Chondrocyte (in vitro differentiated cells): ENCODE data around the gene EPB41L5. TPM values are rescaled to one million over a fixed set of nuclear protein-coding genes. Genes with fewer than 3 reads are reported as not detected.
"Not testable (repeated sequence)": the region's sequence is repeated elsewhere in the genome, so short reads cannot be mapped to it uniquely, and the experiment has no call there.

ENCODE experiments used
- DNase-seq: peaks from one replicate; pipeline ENCODE4 v3.0.0; 2021; ENCODE audit warnings: mixed read lengths, low spot score
- H3K27ac Mint-ChIP-seq: one replicate; pipeline ENCODE4 v1.8.0; 2021; ENCODE audit warnings: mild to moderate bottlenecking, moderate library complexity, mixed read lengths; ENCODE audit not compliant: unreplicated experiment
- H3K27me3 Mint-ChIP-seq: 2 replicates; pipeline ENCODE4 v1.8.0; 2021; ENCODE audit warnings: low read depth, mixed read lengths
- H3K36me3 Mint-ChIP-seq: 2 replicates; pipeline ENCODE4 v1.8.0; 2021; ENCODE audit warnings: low read depth, mixed read lengths
- H3K4me1 Mint-ChIP-seq: 2 replicates; pipeline ENCODE4 v1.8.0; 2021; ENCODE audit warnings: low read depth, mild to moderate bottlenecking, mixed read lengths
- H3K4me3 Mint-ChIP-seq: one replicate; pipeline ENCODE4 v1.8.0; 2021; ENCODE audit warnings: mild to moderate bottlenecking, moderate library complexity, mixed read lengths; ENCODE audit not compliant: unreplicated experiment
- H3K9me3 Mint-ChIP-seq: 2 replicates; pipeline ENCODE4 v1.8.0; 2021; ENCODE audit warnings: low read depth, mixed read lengths
- CTCF ChIP-seq: fragments of 200-600 bp; sonication (generic); IDR thresholded peaks from 2 replicates; pipeline ENCODE4 v1.5.0; 2021; ENCODE audit warnings: antibody characterized with exemption, mild to moderate bottlenecking, moderate library complexity
- total RNA-seq: library from RNA; stranded (reverse); gene quantifications from 3 replicates; pipeline ENCODE4 v1.2.1, GENCODE V29; 2021

The EPB41L5 gene
- total RNA-seq, 1 donor from 2014 or later = 13.0 TPM

GRCh38 chr2:120020554-120020953 is 7.7 kb downstream of the EPB41L5 start:
- no peak for TF ChIP-seq CTCF
- H3K4me3 Mint-ChIP-seq = no peak overlapping the region
- H3K27me3 Mint-ChIP-seq = no peaks in the 10 kb centered on the region
- H3K4me1 Mint-ChIP-seq = peaks cover 5% of the 10 kb centered on the region
- no peak for DNase-seq
- H3K9me3 Mint-ChIP-seq = peaks cover 14% of the 10 kb centered on the region
- H3K36me3 Mint-ChIP-seq = peaks cover 2% of the 10 kb centered on the region
- no peak overlapping the region for H3K27ac Mint-ChIP-seq

GRCh38 chr2:120022505-120022904 is 9.6 kb downstream of the EPB41L5 start:
- H3K4me3 Mint-ChIP-seq, H3K36me3 Mint-ChIP-seq, H3K27me3 Mint-ChIP-seq, DNase-seq, H3K4me1 Mint-ChIP-seq, H3K27ac Mint-ChIP-seq: not testable (repeated sequence)
- peaks cover 20% of the 10 kb centered on the region for H3K9me3 Mint-ChIP-seq

- DNase-seq = no peak
- Mint-ChIP-seq H3K27ac (no peak overlapping the region), H3K36me3 (peaks cover 6% of the 10 kb centered on the region), H3K27me3 (no peaks in the 10 kb centered on the region), H3K9me3 (peaks cover 20% of the 10 kb centered on the region), H3K4me1 (no peaks in the 10 kb centered on the region), H3K4me3 (no peak overlapping the region)
- peak; percentile 58 for TF ChIP-seq CTCF
Measured at GRCh38 chr2:120026890-120027289, 14.0 kb downstream of the EPB41L5 start.

GRCh38 chr2:120028795-120029194 is 15.9 kb downstream of the EPB41L5 start:
- Mint-ChIP-seq H3K4me1 (no peaks in the 10 kb centered on the region), H3K9me3 (peaks cover 15% of the 10 kb centered on the region), H3K27me3 (no peaks in the 10 kb centered on the region), H3K27ac (no peak overlapping the region), H3K36me3 (peaks cover 5% of the 10 kb centered on the region), H3K4me3 (no peak overlapping the region)
- TF ChIP-seq CTCF = no peak
- no peak for DNase-seq

DNA sequence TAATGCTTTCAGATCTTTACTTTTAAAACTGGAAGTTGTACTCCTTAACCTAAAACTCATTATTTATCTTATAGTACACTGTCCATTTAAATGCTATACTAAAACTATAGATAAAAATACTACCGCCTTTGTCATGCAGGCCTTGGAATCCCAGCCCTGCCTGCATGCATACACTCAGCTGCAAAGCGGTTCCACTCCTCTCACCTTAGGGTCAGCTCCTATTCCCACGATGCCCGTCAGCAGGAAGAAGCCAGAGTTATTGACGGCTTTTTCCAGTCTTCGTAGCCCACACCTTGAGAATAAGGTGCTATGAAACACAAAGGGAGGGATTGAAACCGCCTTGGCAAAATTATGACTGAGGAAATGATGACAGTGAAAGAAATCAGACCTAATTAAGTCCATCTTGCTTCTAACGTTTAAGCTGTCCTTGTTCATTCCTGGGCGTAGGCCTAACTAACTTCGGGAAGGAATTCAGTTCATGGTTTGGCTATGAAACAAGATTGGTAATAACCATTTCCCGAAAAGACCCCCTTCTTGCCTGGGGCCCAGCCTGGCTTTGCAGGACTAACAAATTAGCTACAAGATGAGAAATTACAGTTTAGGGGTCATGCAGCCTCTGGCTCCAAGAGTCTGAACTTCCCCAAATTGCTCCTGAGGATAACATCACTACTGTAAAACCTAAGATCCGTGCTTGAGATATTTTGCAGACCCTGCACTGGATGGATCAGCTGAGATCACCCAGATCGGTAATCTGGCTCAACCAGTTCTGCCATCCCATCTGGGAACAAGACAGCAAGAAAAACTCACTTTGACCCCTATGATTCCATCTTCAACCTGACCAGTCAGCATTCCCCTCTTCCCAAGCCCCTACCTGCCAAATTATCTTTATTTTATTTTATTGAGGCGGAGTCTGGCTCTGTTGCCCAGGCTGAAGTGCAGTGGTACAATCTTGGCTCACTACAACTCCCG is 17.1 kb downstream of the EPB41L5 start:
- Mint-ChIP-seq H3K27me3 (no peaks in the 10 kb centered on the region), H3K27ac (no peak overlapping the region), H3K4me3 (no peak overlapping the region), H3K9me3 (peaks cover 10% of the 10 kb centered on the region), H3K36me3 (peaks cover 5% of the 10 kb centered on the region), H3K4me1 (no peaks in the 10 kb centered on the region)
- TF ChIP-seq CTCF = no peak
- no peak for DNase-seq
